ENCODE measurements around the gene SPRR2E.
"Not testable (repeated sequence)": the region's sequence is repeated elsewhere in the genome, so short reads cannot be mapped to it uniquely, and the experiment has no call there.

Gene SPRR2E

GRCh38 chr1:153113416-153113815 is 19.1 kb upstream of the SPRR2E start, which contains the start of gene SPRR2F:
SPRR2F (minus strand) TSS chr1:153113516; CDS start chr1:153112733, 783 bp downstream.
- DNase-seq (no peak), ATAC-seq (ENCODE audit: insufficient read depth, low read depth) (no peak)
- Histone ChIP-seq H3K4me3 (ENCODE audit: low read depth in 1 of 2, low read length in 2 of 2) (no peak within 1 kb of the TSS), H3K4me2 (ENCODE audit: insufficient read depth, low read length) (no peak within 1 kb of the TSS), H3K9ac (ENCODE audit: low read depth, low read length) (no peak within 1 kb of the TSS), H3K79me2 (ENCODE audit: insufficient read depth, low read length) (no peaks in the 10 kb centered on the region), H3K9me3 (ENCODE audit: insufficient read depth, low read length, severe bottlenecking) (no peaks in the 10 kb centered on the region), H2AFZ (ENCODE audit: low read depth, low read length) (no peak within 1 kb of the TSS), H4K20me1 (ENCODE audit: insufficient read depth, low read length) (no peaks in the 10 kb centered on the region), H3K27me3 (ENCODE audit: insufficient read depth, low read length, poor library complexity) (peaks cover 8% of the 10 kb centered on the region), H3K4me1 (ENCODE audit: insufficient read depth, low read length) (no peaks in the 10 kb centered on the region), H3K27ac (ENCODE audit: low read length) (no peak within 1 kb of the TSS), H3K36me3 (ENCODE audit: insufficient read depth, low read length) (no peaks in the 10 kb centered on the region)
- TF ChIP-seq, protein P1, sequence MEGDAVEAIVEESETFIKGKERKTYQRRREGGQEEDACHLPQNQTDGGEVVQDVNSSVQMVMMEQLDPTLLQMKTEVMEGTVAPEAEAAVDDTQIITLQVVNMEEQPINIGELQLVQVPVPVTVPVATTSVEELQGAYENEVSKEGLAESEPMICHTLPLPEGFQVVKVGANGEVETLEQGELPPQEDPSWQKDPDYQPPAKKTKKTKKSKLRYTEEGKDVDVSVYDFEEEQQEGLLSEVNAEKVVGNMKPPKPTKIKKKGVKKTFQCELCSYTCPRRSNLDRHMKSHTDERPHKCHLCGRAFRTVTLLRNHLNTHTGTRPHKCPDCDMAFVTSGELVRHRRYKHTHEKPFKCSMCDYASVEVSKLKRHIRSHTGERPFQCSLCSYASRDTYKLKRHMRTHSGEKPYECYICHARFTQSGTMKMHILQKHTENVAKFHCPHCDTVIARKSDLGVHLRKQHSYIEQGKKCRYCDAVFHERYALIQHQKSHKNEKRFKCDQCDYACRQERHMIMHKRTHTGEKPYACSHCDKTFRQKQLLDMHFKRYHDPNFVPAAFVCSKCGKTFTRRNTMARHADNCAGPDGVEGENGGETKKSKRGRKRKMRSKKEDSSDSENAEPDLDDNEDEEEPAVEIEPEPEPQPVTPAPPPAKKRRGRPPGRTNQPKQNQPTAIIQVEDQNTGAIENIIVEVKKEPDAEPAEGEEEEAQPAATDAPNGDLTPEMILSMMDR (IDR thresholded peaks at IDR 0.05; ENCODE audit: borderline replicate concordance, extremely low read depth, low read length, poor library complexity, severe bottlenecking): no peak
- TF ChIP-seq EZH2 (IDR thresholded peaks at IDR 0.05; ENCODE audit: borderline replicate concordance, low read depth, low read length, severe bottlenecking): no peak

DNA sequence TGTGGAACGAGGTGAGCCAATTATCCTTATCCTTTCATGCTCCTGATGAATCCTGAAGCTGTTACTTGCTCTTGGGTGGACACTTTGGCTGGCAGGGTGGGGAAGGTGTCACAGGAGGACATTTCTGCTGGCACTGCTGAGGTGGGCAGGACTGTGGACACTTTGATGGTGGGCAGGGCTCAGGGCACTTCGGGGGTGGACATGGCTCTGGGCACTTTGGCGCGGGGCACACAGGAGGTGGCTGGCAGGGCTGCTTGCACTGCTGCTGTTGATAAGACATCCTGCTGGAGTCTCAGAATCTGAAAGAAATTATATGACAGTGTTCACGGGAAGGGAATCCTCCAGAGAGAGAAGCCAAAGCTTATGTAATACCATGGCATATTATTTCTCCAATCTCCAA is 18.1 kb upstream of the SPRR2E start:
- H3K27me3 ChIP-seq (ENCODE audit: insufficient read depth, low read length, poor library complexity); H3K9ac ChIP-seq (ENCODE audit: low read depth, low read length); H3K4me3 ChIP-seq (ENCODE audit: low read depth in 1 of 2, low read length in 2 of 2); ATAC-seq (ENCODE audit: insufficient read depth, low read depth); H3K27ac ChIP-seq (ENCODE audit: low read length); H3K4me1 ChIP-seq (ENCODE audit: insufficient read depth, low read length); H3K79me2 ChIP-seq (ENCODE audit: insufficient read depth, low read length); H2AFZ ChIP-seq (ENCODE audit: low read depth, low read length); DNase-seq; H3K36me3 ChIP-seq (ENCODE audit: insufficient read depth, low read length); H3K4me2 ChIP-seq (ENCODE audit: insufficient read depth, low read length); H3K9me3 ChIP-seq (ENCODE audit: insufficient read depth, low read length, severe bottlenecking); H4K20me1 ChIP-seq (ENCODE audit: insufficient read depth, low read length): not testable (repeated sequence)

GRCh38 chr1:153100245-153100644 is 5.9 kb upstream of the SPRR2E start:
- Histone ChIP-seq H3K27ac (ENCODE audit: low read length) (no peak overlapping the region), H3K36me3 (ENCODE audit: insufficient read depth, low read length) (no peaks in the 10 kb centered on the region), H3K4me1 (ENCODE audit: insufficient read depth, low read length) (no peaks in the 10 kb centered on the region), H3K9me3 (ENCODE audit: insufficient read depth, low read length, severe bottlenecking) (no peaks in the 10 kb centered on the region), H2AFZ (ENCODE audit: low read depth, low read length) (no peak overlapping the region), H3K4me3 (ENCODE audit: low read depth in 1 of 2, low read length in 2 of 2) (no peak overlapping the region), H3K4me2 (ENCODE audit: insufficient read depth, low read length) (no peak overlapping the region), H3K9ac (ENCODE audit: low read depth, low read length) (no peak overlapping the region), H3K79me2 (ENCODE audit: insufficient read depth, low read length) (no peaks in the 10 kb centered on the region), H3K27me3 (ENCODE audit: insufficient read depth, low read length, poor library complexity) (no peaks in the 10 kb centered on the region), H4K20me1 (ENCODE audit: insufficient read depth, low read length) (no peaks in the 10 kb centered on the region)
- no peak for ATAC-seq (ENCODE audit: insufficient read depth, low read depth)
- TF ChIP-seq, protein P1 (IDR thresholded peaks at IDR 0.05; ENCODE audit: borderline replicate concordance, extremely low read depth, low read length, poor library complexity, severe bottlenecking): no peak
- TF ChIP-seq EZH2 (IDR thresholded peaks at IDR 0.05; ENCODE audit: borderline replicate concordance, low read depth, low read length, severe bottlenecking): no peak
- DNase-seq: no peak

DNA sequence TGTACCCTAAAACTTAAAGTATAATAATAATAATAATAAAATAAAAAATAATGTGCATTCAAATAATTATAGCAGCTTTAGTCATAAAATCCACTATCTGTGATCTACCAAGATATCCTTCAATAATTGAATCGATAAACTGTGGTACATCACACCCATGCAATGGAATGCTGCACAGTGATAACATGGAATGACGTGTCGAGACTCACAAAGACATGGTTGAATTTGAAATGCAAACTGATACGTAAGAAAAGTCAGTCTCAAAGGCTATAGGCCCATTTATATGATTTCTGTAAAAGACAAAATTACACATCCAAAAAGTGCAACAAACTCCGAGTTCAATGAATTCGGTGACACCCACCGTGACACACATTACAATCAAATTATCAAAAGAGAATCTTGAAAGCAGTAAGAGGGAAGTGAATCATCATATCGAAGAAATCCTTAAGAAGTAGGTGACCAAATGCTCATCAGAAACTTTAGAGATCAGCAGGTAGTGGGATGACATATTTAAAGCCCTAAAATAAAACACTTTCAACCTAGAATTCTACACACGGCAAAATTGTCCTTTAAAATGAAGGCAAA is 5.2 kb upstream of the SPRR2E start:
- no peak for TF ChIP-seq EZH2 (IDR thresholded peaks at IDR 0.05; ENCODE audit: borderline replicate concordance, low read depth, low read length, severe bottlenecking)
- TF ChIP-seq, protein P1 (IDR thresholded peaks at IDR 0.05; ENCODE audit: borderline replicate concordance, extremely low read depth, low read length, poor library complexity, severe bottlenecking): no peak
- Histone ChIP-seq H3K36me3 (ENCODE audit: insufficient read depth, low read length) (no peaks in the 10 kb centered on the region), H2AFZ (ENCODE audit: low read depth, low read length) (no peak overlapping the region), H3K9me3 (ENCODE audit: insufficient read depth, low read length, severe bottlenecking) (no peaks in the 10 kb centered on the region), H3K27me3 (ENCODE audit: insufficient read depth, low read length, poor library complexity) (no peaks in the 10 kb centered on the region), H3K4me3 (ENCODE audit: low read depth in 1 of 2, low read length in 2 of 2) (no peak overlapping the region), H3K4me2 (ENCODE audit: insufficient read depth, low read length) (no peak overlapping the region), H4K20me1 (ENCODE audit: insufficient read depth, low read length) (no peaks in the 10 kb centered on the region), H3K27ac (ENCODE audit: low read length) (no peak overlapping the region), H3K79me2 (ENCODE audit: insufficient read depth, low read length) (no peaks in the 10 kb centered on the region), H3K9ac (ENCODE audit: low read depth, low read length) (no peak overlapping the region), H3K4me1 (ENCODE audit: insufficient read depth, low read length) (no peaks in the 10 kb centered on the region)
- DNase-seq (no peak), ATAC-seq (ENCODE audit: insufficient read depth, low read depth) (no peak)
